ENCODE data around the gene PLXNA2.

Gene PLXNA2

GRCh38 chr1:208117826-208118225 is 126.4 kb downstream of the PLXNA2 start:
- DNase-seq (ENCODE audit: low read depth): no peak

DNA sequence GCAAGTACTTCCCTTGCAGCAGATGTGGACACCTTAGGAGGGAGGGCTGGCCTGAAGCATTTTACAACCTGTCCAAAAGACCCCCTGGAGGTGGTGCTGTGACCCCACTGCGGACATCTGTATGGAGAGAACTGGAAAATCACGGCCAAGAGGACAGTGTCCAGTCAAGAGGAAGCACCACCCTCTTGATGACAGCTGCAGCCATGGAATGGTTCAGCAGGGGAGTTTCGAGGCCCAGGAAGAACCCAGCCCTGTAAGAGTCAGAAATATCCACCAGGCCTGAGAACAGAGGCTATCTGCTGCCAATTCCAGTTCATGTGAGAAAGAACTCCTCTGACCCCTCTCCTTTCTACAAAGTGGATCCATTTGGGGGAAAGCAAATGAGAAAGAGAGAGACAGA is 126.8 kb downstream of the PLXNA2 start:
- no peak for DNase-seq (ENCODE audit: low read depth)

DNA sequence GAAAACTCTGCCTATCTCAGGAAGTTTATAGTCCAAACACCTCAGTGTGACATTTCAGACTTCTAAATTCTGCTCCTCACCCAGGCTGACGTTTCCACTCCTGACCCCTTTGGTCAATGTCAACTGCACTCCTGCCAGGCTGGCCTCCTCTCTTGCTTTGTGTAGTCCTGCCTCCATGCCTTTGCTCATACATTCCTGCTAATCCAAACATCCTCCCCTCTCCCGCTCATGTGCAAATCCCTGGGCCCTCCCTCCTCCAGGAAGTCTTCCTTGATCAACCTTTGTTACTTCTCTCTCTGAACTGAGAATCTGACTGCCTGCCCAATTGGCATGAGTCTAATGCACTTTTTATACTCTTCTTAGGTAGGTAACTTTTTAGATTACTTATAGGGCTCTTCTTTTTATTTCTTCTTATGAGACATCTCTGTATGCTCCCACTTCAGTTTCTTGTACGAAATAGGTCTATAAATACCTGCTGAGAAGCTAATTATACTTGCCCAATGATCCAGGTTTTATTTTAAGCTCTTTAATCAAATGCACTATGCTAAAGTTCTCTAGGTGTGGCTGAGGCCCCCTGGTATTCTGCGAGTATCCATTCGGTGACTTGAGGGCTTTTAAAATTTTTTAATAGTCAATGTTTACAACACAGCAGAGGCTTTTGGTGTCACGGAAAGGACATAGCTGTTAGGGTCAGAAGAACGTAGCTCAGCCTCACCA is 128.1 kb downstream of the PLXNA2 start:
- no peak for DNase-seq (ENCODE audit: low read depth)

DNA sequence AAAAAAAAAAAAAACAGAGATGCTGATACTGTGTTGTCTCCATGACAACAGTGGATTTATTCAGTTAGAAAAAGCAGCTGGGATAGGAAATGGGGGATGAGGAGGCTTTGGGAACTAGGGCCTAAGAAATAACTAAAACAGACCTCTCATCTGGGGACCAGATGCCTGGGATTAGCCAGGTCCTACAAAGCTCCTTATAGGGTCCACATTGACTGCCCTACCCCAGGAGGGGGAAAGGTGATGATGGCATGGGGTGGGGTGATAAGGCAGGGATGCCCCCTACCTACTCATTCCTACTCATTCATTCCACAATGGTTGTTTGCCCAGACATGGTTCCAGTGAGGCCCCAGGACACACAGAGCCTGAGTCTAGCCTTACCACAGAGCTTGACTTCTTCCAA is 131.2 kb downstream of the PLXNA2 start:
- no peak for DNase-seq (ENCODE audit: low read depth)

- no peak for DNase-seq (ENCODE audit: low read depth)
These were observed 131.8 kb downstream of the PLXNA2 start for GRCh38 chr1:208112401-208112800.

- DNase-seq (ENCODE audit: low read depth): no peak
These were observed 132.5 kb downstream of the PLXNA2 start for GRCh38 chr1:208111646-208112190.

GRCh38 chr1:208110296-208110695 is 133.9 kb downstream of the PLXNA2 start:
- DNase-seq (ENCODE audit: low read depth): no peak

DNA sequence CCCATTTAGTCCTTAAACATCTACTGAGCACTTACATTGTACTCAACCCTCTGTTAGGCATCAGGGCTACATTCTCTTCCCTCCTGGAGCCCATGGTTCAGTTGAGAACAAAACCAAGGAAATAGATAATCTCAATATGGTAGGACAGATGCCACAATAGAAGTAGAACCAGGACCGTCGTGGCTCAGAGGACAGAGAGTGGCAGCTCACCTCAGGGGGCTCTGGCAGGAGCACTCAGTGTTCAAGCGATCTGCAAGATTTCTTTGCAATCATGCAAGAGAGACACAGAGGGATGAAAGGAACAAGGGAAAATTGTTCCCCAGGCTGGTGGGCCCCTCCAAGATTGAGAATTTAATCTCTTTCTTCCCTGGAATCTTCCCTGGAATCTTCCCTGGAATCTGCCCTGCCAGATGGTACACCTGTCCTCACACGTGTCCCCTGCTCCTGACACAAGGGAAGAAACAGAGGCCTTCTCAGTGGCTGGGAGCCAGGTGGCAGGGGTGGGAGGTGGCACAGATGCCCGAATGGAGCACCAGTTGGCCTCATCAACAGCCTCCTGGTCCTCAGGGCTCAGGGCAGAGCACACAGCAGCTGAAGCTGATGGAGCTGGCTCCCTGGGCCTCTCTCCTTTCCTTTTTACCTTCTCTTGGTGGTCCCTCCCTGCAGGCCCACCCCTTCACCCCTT is 135.4 kb downstream of the PLXNA2 start:
- DNase-seq (ENCODE audit: low read depth): no peak

DNA sequence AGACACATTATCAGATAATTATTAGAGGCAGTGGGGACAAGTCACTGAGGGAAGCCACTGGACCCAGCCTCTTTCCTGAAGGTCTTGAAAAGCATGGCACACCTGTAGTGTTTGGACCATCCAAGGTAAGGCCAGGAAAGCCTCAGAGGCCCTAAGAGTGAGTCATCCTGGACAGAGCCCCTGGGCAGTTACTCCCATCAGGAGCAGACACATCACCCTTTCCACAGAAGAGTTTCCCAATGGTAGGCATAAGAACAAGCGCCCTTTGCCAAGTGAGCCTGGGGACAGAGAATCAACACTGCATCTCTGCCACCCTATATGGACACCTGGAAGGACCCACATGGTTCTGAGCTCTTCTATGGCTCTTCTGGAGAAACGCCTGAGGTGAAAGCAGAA is 136.0 kb downstream of the PLXNA2 start:
- DNase-seq (ENCODE audit: low read depth): no peak

- no peak for DNase-seq (ENCODE audit: low read depth)
These were observed 136.6 kb downstream of the PLXNA2 start for GRCh38 chr1:208107425-208108212.

GRCh38 chr1:208106218-208106617 is 138.0 kb downstream of the PLXNA2 start:
- DNase-seq (ENCODE audit: low read depth): no peak

GRCh38 chr1:208105756-208106155 is 138.4 kb downstream of the PLXNA2 start:
- no peak for DNase-seq (ENCODE audit: low read depth)

DNA sequence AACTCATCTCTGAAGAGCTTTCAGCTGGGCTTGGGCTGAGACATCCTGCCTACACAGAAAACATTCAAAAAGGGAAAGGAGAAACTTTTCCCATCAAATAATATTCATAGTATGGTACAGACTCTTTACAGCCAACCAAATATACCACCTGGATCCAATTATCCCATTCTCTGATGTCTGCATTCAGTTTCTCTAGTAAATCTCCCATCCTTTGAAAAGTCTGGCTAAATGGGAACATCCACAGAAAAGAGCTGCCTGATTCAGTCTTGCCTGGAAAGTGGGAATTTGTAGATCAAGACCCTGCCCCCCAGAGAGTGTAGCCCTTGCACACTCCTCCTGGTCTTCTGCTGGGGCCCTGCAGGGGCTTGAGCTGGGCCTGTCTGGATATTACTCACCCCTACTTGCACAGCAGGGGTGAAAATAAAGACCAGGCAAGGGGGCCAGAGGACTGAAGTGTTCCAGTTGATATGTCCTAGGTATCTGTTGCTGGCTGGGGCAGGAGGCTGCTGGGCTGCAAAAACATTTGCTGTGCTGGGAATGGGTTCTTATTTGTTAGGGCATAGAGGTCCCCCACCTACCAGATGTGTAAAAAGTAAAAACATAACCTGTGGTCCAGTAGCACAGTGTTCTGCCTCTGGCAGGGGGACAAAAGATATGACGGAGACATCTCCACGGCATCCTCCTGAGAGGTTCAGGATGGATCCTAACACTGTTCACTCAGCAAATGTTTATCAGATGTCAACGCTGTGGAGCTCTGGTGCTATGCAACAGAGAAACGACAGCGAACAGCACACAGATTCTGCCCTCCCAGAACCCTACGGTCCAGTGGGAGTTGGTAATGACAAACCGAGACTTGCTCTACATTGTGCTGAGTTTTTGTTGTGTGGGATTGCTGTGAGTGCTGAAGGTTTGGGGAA is 140.3 kb downstream of the PLXNA2 start:
- DNase-seq (ENCODE audit: low read depth): no peak

DNA sequence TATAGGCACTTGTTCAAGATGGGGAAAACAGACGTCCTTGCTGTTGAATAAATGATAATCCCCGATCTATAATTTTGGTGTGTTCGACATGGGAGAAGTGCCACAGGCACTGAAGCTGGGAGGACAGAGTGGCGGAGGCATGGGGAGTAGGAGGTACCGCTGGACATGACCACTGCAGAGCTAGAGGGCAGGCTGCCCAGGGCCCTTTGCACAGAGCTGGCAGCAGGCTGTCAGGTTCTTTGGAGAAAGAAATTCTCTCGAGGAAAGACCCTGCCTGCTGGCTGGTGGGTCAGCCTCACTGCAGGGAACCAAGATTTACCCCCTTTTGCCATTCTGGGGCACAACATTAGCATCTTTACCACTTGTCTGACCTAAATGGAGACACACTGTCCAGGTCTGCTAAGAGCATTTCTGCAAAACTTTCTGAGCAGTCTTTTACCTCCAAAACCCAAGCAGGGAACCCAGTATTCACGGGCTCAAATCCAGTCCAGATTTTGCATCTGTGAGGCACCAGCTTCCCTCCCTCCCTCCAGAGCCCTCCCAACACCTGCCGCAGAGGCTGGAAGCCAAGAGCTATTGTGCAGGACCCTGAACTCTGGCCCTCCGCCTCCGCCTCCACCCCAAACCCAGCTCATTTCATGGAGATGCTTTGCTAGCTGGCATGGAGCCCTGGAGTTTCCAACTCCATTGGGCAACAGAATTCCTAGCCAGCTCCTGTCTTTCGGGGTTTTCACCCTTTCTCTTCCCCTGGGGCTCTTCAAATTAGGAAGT is 142.3 kb downstream of the PLXNA2 start:
- no peak for DNase-seq (ENCODE audit: low read depth)

GRCh38 chr1:208100906-208101305 is 143.3 kb downstream of the PLXNA2 start:
- no peak for DNase-seq (ENCODE audit: low read depth)

DNA sequence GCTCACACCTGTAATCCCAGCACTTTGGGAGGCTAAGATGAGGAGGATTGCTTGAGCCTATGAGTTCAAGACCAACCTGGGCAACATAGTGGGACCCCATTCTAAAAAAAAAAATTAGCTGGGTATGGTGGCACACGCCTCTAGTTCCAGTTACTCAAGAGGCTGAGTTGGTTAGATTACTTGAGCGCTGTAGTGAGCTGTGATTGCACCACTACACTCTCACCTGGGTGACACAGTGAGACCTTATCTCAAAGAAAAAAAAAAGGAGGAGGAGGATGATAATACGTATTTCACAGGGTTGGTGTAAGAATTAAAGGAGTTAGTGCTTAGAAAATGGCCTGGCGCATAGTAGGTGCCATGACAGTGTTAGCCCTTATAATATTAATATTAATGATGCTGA is 144.1 kb downstream of the PLXNA2 start:
- no peak for DNase-seq (ENCODE audit: low read depth)

GRCh38 chr1:208098773-208099172 is 145.4 kb downstream of the PLXNA2 start:
- no peak for DNase-seq (ENCODE audit: low read depth)

- peak; percentile 23 for DNase-seq (ENCODE audit: low read depth)
These were observed 150.1 kb downstream of the PLXNA2 start for GRCh38 chr1:208093754-208094719.

GRCh38 chr1:208093046-208093445 is 151.1 kb downstream of the PLXNA2 start:
- no peak for DNase-seq (ENCODE audit: low read depth)

All from stimulated activated CD8-positive, alpha-beta memory T cell treated with anti-CD3 and anti-CD28 coated beads, Interleukin-15, amount 100 ng/mL, for 24 hours (primary cell).